ENCODE data around the gene SKP1.
"Not testable (repeated sequence)": the region's sequence is repeated elsewhere in the genome, so short reads cannot be mapped to it uniquely, and the experiment has no call there.

SKP1 gene

DNA sequence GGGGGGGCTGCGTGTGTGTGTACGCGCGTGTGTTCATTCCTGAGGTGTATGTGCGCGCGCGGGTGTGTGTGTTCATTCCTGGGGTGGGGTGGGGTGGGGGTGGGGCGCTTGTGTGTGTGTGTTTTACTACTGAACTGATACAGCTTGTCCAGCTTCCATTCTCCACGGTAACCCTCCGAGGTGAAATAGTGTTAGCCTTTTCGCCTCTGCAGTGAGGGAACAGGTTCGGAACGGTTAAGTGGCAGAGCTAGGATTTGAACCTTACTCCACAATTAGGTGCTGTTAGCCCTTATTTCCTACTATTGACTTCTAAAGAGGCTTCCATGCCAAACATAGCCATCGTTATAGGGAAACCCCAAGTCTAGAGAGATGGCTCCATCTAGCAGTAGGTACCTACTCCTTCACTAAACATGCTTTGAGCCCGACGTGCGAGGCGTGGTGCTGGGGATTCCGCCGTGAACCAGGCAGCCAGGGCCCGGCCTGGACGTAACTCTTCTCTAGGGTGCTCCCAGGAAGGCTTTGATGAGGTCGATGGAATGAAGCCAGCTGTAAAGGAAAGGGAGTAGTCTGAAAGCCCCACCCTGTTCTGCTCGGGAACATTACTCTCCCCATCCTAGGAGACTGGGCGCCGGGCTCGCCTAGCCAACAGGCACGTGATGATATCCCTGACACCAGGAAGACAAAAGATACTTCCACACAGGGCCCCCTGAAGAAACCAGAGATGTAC lies 782 bp upstream of the SKP1 start:
- no peak for DNase-seq

DNA sequence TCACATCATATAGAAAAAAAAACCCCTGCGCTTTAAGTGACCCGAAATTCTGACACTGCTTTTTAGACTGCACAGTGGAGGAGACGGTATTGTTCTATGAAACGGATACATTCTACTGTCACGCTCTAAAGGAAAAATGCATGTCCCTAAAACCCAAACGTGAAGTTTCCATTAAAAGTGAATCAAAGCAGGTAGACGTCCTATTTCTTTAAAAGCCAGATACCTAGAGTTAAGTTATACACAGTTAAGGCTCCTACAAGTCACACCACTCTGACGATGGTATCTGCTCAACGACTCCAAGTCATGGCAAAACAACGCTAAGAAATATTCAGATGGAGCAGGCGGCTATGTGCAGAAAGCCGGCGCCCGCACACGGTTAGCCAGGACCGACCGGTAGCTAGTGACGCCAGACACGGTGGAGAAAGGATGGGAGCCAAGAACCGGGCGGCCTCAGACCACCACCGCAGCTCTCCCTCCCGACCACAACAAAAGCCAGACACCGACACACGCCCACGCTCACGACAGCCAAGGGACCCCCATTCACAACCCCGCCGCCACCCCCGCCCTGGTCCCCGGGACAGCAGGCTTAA lies 734 bp downstream of the SKP1 start:
- no peak for DNase-seq

DNA sequence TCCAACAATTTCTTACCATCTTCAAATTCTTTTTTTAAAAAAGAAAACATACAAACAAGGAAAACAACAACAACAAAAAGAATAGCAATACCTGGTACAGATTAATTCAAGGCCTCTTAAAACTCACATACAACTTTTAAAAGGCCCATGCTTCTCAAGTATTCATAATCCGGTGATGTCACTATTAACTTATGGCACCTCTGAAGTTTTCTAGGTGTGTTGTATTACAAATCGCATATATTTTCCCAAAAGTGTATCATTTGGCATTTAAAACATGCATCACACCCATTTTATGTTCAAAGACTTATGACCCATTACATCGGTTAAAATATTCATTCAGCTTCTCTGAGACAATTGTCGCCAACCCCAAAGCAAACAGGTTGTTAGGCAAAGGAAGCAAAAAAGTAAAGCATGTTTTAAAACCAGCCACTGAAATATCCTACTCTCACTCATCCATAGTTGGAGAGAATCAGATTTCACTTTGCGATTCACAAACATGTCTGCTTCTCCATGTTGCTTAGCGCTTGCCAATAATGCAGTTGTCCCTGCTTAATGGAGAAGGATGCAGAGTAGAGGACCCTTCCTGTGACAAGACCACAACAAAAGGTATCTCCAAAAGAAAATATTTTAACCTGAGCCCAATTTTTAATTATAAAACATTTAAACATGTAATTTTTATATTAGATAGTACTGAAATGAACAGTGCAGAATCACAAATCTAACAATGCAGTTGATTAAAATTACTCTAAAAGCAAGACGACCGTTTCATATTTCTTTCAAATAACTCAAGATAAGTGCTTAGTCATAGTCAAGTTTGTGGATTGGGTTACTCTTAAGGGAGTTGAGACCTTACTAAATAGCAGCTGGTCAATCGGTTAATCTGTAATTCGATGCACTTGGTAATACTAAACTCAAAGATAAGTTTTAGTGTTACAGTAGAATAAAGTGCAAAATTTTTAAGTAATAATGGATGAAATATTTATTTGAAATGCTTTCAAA lies 1.6 kb downstream of the SKP1 start:
- DNase-seq = no peak

DNA sequence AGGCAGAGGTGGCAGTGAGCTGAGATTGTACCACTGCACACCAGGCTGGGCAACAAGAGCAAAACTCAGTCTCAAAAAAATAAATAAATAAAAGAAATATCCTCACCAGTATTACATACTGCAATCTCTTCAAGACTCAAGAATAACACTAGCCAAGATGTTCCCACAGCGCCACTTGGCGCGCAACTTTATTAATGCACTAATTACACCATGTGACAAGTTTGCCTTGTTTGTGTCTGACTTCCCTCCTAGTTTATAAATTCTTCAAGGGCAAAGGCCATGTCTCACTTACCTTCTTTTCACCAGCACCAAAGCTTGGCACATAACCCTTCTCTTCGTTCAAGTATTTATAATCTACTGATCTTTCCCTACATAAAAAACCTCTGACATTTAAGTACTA lies 4.8 kb downstream of the SKP1 start:
- no peak for DNase-seq

DNA sequence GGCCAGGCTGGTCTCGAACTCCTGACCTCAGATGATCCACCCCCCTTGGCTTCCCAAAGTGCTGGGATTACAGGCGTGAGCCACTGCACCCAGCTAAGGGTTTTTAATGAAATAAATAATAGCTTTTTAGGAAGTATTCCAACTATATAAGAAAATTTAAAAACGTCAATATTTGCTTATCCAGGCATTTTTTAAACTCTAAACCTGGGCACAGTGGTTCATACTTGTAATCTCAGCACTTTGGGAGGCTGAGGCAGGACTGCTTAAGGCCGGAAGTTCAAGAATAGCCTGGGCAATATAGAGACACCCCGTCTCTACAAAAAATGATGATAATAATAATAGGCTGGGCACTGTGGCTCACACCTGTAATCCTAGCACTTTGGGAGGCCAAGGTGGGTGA lies 14.2 kb downstream of the SKP1 start:
- no peak for DNase-seq

DNA sequence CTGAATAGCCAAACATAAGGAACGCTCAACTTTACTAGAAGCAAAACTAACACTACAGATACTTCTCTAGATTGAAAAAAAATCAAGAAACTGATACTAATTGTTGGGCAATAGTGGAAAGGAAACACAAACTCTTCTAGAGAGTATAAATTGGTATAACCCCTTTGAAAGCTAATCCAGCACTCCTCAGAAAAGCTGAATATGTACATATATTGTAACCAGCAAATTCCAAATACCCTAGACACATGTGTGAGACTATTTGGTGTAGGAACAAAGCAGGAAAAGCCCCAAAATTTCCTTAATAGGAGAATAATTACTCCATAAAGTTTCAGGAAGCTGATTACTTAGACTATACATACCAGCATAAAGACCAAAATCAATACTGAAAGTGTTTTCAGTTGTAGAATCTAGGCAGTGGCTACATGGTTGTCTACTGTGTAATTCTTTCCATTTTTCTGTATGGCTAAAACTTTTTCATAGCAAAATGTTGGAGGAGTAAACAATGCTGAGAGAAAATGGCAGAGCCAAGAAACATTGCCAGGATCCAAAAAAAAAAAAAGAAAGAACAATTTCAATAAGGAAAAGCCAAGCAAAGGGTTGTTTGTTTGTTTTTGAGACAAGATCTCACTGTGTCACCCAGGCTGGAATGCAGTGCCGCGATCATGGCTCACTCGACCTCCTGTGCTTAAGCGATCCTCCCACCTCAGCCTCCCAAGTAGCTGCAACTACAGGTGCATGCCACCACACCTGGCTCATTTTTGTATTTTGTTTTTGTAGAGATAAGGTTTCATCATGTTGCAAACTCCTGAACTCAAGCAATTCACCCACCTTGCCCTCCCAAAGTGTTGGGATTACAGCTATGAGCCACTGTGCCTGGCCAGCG lies 15.0 kb downstream of the SKP1 start:
- DNase-seq = no peak

DNA sequence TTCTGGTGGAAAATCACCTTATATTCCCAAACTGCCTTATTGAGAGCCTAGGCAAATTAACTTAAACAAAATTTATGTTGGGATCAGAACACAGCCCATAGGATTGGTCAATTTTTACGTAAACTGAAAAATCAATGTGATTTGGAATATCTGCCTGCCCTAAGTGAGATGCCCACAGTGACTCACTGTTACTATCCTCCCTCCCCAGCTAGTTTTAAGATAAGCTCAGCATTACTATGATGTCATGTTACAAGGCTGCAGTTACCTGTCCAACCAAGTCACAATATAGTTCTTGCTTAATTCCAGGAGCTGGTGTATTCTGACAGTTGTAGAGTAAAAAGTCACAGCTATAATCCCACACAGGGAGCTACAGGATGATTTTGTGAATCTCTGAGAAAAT lies 23.1 kb downstream of the SKP1 start:
- DNase-seq = no peak

DNA sequence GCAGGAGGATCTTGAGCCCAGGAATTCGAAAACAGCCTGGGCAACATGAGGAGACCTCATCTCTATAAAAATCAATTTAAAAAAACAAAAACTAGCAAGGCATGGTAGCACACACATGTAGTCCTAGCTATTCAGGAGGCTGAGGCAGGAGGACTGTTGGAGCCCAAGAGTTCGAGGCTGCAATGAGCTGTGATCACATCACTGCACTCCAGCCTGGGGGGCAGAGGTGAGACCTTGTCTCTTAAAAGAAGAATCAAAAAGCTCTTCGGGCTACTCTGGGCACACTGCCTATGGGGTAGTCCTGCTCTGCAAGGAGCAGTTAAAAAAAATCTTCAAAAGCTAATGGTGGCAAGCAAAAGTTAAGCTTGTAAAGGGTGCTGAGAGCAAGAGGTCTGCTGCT lies 23.5 kb downstream of the SKP1 start:
- no peak for DNase-seq

DNA sequence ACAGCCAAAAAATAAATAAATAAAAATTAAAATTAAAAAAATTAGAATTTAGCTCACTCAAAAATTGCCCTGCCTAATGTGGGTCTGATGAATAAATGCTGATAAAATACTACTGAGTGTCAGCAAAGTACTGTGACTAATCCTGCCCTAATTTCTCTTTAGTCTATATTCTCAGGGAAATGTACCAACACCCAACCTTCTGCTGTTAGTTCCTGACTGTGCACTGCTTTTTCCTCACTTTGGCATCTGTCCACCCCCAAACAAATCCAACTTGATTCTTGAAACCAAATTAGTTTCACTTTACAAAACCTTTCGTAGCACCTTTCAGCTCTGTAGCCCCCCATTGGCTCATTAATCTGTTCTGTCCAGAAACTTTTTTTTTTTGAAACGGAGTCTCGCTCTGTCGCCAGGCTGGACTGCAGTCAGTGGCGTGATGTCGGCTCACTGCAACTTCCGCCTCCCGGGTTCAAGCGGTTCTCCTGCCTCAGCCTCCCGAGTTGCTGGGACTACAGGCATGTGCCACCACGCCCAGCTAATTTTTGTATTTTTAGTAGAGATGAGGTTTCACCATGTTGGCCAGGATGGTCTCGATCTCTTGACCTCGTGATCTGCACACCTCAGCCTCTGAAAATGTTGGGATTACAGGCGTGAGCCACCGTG lies 24.4 kb downstream of the SKP1 start:
- not testable (repeated sequence) for DNase-seq

DNA sequence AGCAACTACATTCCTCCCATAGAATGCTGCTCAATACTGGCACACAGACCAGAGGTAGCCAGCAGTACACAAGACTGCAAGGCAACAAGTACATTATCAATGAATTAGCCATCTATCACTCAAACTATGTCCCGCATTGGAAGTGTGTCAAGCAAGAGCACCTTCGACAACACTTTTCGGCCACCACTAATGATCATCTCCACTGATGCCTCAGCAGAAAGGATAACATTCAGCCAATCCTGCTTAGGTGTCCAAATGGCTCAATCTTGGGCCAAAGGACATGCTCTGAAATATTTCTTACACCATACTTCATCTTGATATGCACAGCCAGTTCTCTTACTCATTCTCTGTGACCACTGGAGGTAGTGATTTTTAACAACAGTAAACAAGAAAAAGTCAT lies 25.0 kb downstream of the SKP1 start:
- DNase-seq = no peak

DNA sequence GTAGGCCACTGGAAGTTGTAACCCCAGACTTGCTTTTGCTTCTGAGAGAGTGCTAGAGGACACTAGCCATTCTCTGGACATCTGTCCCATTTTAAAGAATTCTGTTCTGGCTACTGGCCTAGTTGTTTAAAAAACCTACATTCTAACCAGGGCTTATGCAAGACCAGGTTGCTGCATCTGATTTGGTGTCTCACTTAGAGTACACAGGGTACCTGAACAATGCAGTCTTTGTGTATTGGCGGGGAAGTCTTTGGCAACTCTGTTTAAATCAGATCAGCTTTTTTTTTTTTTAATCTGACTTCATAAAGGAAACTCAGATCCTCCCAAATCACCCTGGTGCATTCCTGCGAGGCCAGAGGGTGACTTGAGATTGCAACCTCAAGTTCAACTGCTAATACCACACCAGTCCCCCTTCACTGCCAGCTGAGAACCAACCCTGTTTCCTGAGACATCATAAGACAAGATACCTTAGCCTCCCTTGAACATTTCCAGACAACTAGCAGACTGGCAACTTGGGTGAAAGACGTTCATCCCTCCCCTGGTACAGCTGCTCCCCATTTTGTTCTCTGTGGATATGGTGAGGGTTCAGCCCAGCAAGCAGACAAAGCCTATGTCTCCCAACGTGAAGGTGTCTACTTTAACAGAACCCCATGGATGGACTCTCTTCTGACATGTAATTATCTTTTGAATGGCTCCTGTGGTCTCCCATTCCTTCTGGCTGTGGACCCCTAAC lies 27.0 kb downstream of the SKP1 start:
- no peak for DNase-seq

DNA sequence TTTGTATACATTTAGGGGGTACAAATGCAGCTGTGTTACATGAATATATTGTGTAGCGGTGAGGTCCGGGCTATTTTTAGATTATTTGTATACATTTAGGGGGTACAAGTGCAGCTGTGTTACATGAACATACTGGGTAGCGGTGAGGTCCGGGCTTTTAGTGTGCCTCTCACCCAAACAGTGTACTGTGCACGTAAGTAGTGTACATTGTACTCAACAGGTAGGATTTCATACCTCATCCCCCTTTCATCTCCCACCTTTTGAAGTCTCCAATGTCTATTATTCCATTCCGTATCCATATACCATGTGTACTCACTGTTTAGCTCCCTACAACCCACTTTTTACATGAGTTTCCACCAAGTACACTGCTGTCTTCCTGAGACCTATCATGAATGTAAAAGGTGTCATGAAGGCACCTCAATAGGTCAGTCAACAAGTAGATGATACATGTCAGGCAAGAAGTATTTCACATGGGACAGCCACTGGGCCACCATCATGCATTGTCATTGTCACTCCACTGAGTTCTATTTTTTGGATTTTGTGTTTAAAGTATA lies 27.7 kb downstream of the SKP1 start:
- no peak for DNase-seq

DNA sequence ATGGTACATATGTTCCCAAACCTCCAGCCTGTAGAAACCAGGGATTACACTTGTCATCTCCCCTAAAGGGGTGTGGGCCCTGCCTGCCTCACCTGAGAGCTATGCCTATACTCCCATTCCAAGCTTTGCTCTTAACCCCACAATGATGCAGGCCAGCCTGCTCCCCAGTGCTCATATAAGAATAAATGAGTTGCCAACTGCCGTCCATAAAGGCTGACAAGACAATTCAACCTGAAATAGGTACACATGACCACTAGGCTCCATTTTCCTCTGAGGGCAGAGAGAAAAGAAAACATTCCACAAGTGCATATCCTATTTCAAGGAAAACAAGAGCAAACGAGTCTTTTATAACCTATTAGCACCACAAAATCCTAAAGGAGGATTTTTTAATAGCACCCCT lies 28.4 kb downstream of the SKP1 start:
- DNase-seq = no peak

DNA sequence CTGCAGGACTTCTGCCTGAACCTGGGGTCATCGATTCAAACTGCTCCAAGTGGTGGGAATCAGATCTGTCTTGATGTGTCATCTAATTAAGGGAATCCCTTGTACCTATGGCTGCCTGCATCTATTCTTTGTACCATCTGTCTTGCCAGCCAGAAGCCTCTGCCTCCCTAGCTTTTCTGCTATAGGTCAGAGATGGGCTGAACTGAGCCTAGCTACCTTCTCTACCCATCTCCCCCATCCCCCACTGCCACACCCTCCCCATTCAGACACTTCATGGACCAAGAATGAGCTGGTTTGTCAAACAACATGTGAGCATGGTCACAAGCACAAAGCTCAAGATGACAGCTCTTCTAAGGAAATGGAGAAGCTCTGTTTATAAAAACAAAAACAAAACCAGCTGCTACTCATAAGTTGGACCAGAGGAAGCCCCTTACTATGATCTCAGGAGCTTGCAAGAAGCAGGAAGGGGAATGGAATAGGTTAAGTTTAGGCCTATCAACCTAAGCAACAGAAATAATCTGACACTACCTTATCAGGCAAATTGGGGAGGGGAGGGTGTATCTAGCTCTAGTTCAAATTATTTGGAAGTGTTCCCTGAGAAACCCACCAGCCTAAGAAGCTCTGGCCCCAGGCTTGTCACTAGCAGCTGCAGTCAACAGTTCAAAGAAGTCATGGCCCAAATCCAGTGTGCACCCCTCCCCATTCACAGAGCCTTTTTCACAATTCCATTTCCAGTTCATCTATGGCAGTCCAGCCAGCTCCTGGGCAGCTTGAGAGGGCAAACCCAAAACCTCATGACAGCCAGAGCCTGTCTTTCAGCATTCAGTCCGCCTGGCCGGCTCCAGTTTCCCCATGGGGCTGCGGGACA lies 29.9 kb downstream of the SKP1 start:
- DNase-seq = no peak

DNA sequence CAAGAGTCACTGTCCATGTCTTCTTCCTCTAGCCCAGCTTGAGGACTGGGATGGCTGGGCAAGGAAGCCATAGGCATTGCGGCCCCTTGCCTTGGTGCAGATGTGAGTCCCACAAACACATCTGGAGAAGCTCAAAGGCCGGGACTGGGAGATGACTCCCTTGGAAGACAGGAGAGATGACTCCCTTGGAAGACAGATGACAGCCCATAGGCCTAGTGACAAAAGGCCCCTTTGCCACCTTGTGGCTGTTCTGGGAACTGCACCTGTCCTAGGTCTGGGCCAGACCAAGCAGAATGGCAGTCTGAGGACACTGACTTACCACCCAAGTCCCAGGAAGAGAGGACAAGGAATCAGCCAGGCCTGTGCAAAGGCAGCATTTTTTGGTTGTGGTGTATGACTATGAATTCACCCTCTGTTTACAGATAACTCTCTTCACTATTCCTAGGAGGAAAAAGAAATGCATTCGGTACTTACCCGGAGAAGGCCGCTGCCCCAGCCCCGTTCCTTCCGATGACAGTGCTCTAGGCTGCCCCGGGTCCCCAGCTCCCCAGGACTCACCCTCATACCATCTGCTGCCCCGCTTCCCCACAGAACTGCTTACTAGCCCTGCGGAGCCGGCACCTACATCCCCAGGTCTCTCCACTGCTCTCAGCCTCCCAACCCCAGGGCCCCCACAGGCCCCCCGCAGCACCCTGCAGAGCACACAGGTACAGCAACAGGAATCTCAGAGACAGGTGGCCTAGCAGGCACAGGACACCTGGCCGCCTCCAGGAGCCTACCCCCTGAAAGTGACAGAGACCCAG lies 30.8 kb downstream of the SKP1 start:
- DNase-seq = no peak

DNA sequence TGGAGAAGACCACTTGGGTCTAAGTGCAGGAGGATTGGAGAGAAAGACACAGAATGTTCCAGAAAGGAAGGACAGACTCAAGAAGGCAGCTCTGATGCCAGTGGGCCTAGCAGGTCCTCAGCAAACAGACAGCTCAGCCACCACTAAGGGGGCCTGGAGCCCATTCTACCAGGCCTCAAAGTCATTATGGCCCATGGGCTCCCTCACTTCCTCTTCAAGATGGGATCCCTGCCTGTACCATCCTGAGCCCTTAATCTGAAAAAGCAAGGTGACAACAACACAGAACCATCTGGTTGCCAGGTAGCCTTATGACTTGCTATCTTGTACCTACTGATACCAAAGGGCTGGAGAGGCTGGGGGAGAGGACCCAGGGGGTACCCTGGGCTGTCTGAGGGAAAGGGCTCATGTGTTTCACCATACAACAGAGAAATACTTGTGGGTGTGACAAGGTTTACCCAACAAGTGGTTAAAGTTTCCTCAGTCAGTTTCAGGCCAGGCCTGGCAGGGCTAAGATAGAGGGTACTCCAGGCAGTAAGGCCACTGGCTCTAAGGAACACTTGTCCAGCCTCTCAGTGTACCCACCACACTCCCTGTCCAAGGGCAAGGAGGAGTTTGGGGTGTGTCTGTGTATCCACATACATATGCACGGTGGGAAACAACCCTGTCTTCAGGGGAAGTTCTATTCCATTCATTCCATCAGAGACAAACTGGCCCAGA lies 31.6 kb downstream of the SKP1 start:
- no peak for DNase-seq

DNA sequence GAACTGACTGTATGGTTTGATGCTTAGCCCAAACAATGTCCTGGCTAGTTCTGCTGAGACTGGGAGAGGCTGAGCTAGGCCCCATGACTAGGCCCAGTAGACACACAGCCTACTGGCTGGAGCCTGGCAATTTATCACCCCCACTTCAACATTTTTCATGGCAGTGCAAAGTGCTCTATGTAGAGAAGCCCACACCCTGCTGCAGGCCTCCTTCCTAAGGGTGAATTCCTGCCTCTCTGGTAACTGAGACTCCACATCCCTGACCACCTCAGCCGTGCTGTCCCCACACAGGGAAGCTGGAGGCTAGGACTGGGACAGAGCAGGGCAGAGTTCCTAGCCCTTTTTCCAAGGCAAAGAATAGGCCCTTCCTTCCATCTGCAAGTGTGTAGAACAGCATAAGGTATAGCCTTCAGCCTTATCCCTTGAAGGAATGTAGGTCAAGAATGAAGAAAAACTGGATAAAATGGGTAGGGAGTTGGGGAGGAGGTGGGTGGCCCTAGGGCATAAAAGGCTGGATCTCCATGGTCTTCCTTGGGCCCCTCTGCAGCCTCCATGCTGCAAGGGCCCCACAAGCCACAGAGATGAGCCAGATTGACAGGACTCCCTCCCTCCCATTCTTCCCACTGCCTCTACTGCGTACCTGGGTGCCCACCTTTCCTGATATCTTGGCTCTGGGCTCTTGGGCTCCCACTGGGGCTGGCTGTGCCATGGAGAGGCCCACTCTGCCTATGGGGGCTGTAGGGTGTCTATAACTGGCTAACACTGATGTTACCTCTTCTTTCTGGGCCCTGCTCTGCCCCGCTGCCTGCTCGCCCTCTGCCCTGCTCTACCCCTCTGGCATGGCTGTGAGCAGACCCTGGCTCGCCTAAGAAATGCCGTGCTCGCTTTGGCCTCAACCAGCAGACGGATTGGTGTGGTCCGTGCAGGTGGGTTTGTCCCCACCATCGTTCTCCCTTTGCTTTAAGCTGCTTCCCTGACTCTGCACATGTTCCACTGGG lies 32.5 kb downstream of the SKP1 start:
- no peak for DNase-seq

All from NCI-H774 (cell line).